ENCODE data around the gene SEC61A1.

SEC61A1 gene

DNA sequence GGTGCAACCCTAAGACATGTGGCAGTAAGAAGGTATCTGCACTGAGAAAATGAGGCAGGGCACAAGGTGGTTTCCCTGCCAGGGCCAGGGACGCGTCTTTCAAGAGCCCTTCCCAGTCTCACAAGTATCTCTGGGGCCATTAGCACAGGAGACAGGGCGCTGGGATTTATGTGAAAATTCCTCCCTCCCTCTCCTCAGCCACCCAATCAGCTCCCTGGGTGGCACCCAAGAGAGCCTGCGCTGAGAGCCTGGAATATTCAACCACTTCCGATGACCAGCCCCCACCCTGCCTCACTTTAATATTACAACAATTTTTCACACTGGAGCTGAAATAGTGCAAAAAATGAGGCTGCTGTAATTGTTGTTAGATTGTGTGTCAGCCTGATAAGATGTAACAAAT is 26.1 kb downstream of the SEC61A1 start:
- DNase-seq, result no peak

GRCh38 chr3:128078875-128079274 is 26.6 kb downstream of the SEC61A1 start:
- no peak for DNase-seq

GRCh38 chr3:128079823-128080222 is 27.6 kb downstream of the SEC61A1 start:
- no peak for DNase-seq

DNA sequence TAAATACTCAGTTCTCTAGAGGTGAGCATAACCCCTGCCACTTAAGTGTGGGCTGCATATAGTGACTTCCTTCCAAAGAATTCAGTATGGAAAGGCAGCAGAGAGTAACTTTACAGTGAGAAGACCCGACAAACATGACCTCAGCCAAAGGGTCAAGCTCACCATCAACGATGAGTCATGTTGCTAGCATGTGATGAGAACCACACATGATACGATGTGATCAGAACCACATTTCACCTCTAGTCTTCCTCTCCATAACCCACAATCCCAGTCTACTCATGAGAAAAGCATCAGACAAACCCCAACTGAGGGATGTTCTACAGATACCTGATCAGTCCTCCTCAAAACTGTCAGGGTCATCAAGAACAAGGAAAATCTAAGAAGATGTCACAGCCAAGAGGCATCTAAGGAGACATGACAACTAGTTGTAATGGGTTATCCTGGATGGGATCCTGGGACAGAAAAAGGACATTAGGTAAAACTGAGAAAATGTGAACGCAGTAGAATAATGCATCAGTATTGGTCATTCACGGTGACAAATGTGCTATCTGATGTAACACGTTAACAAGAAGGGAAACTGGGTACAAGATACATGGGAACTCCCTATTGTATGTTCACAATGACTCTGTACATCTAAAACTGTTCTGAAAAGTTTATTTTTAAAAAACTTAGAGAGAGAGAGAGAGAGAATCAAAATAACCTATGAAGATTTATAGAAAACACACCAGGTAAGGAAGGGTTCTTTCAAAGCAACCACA is 28.3 kb downstream of the SEC61A1 start:
- DNase-seq, result no peak

- DNase-seq, result no peak
These were observed 29.0 kb downstream of the SEC61A1 start for GRCh38 chr3:128081226-128081625.

- DNase-seq, result no peak
These were observed 29.6 kb downstream of the SEC61A1 start for GRCh38 chr3:128081846-128082245.

DNA sequence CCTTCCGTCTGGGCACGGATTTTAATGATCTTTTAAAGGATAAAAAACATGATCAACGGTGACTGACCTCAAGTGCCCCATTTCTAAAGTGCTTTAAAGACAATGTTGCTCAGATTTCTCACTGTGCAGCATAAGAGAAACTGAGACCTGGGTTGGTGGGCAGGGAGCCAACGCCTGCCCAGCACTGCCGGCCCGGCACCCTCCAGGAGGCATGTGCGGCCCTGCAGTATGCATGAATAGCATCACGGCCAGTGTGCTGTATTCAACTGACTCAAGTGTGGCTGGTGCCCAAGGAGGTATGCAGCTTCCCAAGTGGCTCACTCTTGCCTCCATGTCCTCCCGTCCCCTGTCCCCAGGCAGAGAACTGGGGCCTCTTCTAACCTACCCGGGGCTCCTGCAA is 30.3 kb downstream of the SEC61A1 start:
- no peak for DNase-seq

- DNase-seq, result no peak
These were observed 31.2 kb downstream of the SEC61A1 start for GRCh38 chr3:128083396-128083795.

DNA sequence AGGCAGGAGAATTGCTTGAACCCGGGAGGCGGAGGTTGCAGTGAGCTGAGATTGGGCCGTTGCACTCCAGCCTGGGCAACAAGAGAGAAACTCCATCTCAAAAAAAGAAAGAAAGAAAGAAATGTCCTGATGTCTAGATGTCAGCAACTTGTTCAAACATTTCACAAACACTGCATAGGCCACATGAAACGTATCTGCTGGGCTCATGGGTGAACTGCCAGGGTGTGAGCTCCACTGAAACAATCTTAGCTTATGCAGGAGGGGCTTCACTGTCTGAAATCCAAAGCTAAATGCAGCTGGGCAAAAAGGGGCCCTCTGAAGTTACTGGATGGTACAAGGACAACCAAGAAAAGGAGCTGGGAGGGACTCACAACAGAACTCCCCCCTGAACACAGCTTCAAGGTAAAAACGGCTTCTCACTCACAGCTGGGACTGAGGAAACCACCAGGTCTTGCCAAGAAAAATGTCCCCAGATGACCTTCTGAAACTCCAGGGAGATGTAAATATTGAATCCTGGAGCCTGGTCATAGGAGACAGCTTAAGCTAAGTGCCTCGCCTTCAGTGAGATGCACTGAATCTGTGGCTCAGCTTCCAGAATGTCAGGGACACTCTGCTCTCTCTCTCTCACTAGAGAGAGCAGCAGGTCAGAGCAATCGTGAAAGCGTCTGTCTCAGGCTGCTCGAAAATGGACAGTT is 31.9 kb downstream of the SEC61A1 start:
- DNase-seq, result no peak

GRCh38 chr3:128084675-128085021 is 32.4 kb downstream of the SEC61A1 start:
- no peak for DNase-seq

DNA sequence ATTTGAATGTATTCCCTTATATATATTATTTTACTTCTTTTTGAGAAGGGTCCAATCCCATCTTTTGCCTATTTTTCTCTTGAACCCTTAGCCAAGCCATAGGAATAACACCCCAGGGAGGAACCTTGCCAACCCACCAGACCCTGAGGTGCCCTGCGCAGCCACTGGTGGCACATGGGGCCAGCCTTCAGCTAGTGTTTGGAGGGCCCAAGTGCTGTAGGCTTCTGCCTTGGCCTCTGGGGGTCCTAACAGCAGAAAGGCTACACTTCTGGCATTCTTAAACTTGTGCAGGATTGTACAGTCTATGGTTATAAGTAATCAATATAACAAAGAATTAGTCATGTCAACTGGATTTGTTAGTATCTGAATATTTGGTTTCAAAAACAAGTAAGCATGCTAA is 36.9 kb downstream of the SEC61A1 start:
- DNase-seq, result no peak

DNA sequence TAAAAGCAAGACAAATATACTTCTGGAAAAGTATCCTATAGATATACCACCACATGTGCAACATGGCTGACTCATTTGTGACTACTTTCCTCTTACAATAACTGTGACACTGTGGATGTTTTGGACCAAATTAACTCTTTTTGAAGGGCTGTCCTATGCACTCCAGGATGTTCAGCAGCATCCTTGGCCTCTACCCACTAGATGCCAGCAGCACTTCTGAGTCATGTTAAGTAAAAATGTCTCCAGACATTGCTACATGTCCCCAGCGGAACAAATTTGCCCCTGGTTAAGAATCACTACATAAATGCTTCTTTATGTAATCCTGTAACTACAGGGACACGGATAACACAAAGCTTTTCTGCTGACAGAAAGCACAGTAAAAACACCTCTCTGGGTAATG is 39.3 kb downstream of the SEC61A1 start:
- DNase-seq, result no peak

- no peak for DNase-seq
These were observed 42.3 kb downstream of the SEC61A1 start for GRCh38 chr3:128094295-128095151.

GRCh38 chr3:128095222-128095703 is 43.0 kb downstream of the SEC61A1 start:
- DNase-seq, result peak; percentile 12

GRCh38 chr3:128098234-128098633 is 46.0 kb downstream of the SEC61A1 start:
- DNase-seq, result no peak

DNA sequence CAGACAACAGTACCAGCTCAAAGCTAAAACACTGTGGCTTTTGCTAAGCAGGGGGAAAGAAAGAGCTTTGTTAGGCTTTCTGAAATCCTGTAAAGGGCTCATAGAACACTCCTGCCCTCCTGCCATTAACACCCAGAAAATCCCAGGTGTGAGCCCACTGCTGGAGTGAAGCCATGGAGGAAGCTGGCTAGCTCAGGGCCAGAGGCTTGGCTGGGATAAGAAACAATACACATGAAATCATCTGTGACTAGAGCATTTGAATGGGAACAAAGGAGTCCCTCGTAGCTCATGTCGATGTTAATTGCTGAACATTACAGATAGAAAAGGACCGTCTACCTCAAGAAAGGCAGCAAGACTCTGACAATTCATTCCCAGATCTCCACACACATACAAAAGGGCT is 47.9 kb downstream of the SEC61A1 start:
- DNase-seq, result no peak

DNA sequence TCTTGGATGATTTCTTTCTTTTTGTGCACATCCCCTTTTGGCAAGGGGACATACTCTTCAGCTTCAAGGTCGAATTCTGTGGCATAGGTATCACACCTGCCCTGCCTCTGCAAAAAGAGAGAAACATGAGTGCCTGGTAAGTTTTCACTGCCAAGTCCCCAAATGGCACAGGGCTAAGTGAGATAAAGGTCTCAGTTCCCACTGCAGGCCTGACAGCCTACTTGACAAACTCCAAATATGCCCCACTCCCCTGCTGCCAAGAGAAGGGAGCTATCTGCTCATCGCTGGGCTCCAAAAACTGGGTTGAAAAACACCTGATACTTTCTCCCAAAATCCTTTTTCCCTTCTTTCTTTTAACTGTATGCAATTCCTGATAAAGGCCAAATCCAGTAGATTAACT is 48.4 kb downstream of the SEC61A1 start:
- DNase-seq, result no peak

GRCh38 chr3:128103136-128103676 is 51.0 kb downstream of the SEC61A1 start:
- DNase-seq, result no peak

- DNase-seq, result no peak
These were observed 55.6 kb downstream of the SEC61A1 start for GRCh38 chr3:128107834-128108233.

DNA sequence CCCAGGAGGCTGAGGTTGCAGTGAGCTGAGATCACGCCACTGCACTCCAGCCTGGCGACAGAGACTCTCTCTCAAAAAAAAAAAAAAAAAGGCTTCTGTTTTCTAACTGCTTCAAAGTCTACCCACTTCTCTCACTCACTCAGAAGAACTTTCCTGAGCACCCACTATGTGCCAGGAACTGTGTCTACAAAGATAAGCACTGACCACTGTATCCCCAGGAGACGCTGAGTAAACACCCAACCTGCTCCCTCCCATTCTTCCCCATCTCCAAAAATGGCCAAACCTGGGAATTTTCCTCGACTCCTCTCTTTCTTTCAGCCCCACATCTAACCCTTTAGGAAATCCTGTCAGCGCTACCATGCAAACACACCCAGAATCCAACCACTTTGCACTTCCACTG is 58.9 kb downstream of the SEC61A1 start:
- no peak for DNase-seq

DNA sequence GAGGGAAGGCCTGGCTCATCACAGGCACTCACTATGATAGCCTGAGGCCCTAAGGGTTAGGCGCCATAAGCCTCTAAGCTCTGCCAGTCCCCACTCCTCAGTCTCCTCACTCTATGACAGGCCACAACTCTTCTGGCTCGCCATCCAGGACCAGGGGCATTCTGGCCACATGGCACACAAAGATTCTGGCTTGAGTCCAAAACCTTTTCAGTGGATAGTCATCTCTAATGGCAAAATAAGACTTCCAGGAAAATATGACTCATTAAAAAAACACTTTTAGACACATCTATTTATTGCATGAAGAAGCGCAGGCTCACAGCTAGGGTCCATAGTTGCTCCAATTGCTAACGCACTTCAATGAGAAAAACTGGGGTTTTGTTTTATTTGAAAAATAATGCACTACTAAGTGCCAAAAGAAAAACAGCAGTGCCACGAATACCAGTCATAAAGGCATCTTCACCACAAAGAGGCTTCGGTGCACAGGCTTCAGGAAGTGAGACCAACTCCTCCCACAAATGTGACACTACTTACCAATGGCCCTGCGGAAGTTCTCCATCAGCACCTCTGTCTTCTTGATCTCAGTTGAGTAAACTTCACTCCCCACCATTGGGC is 60.2 kb downstream of the SEC61A1 start:
- no peak for DNase-seq

- DNase-seq, result no peak
These were observed 61.9 kb downstream of the SEC61A1 start for GRCh38 chr3:128113817-128114794.
